Measurements from ENCODE around the gene ABCC8.

- TF ChIP-seq, protein P1, sequence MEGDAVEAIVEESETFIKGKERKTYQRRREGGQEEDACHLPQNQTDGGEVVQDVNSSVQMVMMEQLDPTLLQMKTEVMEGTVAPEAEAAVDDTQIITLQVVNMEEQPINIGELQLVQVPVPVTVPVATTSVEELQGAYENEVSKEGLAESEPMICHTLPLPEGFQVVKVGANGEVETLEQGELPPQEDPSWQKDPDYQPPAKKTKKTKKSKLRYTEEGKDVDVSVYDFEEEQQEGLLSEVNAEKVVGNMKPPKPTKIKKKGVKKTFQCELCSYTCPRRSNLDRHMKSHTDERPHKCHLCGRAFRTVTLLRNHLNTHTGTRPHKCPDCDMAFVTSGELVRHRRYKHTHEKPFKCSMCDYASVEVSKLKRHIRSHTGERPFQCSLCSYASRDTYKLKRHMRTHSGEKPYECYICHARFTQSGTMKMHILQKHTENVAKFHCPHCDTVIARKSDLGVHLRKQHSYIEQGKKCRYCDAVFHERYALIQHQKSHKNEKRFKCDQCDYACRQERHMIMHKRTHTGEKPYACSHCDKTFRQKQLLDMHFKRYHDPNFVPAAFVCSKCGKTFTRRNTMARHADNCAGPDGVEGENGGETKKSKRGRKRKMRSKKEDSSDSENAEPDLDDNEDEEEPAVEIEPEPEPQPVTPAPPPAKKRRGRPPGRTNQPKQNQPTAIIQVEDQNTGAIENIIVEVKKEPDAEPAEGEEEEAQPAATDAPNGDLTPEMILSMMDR (IDR thresholded peaks at IDR 0.05): no peak
- TF ChIP-seq POLR2A (IDR thresholded peaks at IDR 0.05): no peak
These were observed 76.4 kb downstream of the ABCC8 start for GRCh38 chr11:17400048-17400775.
